Measurements from ENCODE around the gene CRACDL.

CRACDL gene

GRCh38 chr2:98935777-98936352 lies at the start of gene CRACDL:
Gene CRACDL, minus strand, starts transcription at chr2:98936225. Its CDS starts 89,425 bp downstream, at chr2:98846800.
- no peak for DNase-seq

GRCh38 chr2:98975611-98976010 lies 39.6 kb upstream of the CRACDL start:
- DNase-seq: no peak

DNA sequence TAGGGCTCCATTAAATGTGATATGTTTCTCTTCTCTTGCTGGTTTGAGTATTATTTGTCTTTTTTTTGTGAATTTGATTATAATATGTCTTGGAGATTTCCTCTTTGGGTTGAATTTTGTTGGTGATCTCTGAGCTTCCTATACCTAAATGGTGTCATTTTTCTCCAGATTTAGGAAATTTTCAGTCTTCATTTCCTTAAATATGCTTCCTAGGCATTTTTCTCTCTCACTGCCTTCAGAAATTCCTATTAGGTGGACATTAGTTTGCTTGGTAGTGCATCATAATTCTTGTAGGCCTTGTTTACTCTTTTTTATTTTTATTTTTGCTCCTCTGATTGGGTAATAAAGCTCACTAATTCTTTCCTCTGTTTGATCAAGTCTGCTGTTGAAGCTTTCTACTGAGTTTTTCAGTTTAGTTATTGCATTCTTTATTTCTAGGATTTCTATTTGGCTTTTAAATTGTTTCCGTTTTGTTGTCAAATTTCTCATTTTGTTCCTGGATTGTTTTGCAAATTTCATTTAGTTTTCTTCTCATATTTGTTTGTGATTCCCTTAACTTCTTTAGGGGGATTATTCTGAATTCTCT lies 36.6 kb upstream of the CRACDL start:
- DNase-seq: no peak

GRCh38 chr2:98959810-98960507 lies 23.9 kb upstream of the CRACDL start:
- no peak for DNase-seq

DNA sequence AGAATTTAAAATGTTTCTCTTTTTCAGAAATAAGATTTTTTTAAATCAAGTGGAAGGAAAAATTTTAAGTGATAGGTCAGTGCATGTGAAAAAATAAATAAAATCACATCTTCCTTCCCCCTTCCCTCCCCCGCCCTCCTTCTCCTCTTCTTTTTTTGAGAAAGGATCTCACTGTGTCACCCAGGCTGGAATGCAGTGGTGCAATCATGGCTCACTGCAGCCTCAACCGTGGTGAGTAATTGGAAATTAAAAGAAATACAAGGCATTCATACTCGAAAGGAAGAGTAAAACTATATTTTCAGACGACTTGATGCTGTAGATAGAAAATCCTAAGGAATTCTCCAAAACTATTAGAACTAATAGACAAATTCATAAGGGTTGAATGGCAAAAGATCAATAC lies 16.9 kb upstream of the CRACDL start:
- no peak for DNase-seq

GRCh38 chr2:98948956-98949739 lies 13.1 kb upstream of the CRACDL start:
- no peak for DNase-seq

- no peak for DNase-seq
These were observed 11.5 kb upstream of the CRACDL start for GRCh38 chr2:98947554-98947953.

GRCh38 chr2:98946855-98947254 lies 10.8 kb upstream of the CRACDL start:
- DNase-seq: no peak

DNA sequence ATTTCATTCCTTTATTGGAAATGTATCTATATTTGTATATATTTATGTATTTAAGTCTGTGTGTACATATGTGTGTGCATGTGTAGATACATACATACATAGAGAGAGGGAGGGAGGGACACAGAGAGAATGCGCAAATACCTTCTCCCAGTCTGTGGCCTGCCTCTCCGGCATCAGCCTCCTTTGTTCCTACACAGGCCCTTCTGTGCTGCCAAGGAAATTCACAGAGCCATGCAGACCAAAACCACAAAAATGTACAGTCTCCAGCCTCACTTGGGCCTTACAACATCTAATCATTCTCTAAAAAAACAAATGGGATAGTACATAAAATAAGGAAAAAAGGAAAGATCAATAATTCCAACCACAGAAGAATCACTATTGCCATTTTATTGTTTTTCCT lies 8.8 kb upstream of the CRACDL start:
- no peak for DNase-seq

- DNase-seq: no peak
These were observed 4.1 kb upstream of the CRACDL start for GRCh38 chr2:98940102-98940501.

- no peak for DNase-seq
These were observed 1.9 kb upstream of the CRACDL start for GRCh38 chr2:98937906-98938305.

DNA sequence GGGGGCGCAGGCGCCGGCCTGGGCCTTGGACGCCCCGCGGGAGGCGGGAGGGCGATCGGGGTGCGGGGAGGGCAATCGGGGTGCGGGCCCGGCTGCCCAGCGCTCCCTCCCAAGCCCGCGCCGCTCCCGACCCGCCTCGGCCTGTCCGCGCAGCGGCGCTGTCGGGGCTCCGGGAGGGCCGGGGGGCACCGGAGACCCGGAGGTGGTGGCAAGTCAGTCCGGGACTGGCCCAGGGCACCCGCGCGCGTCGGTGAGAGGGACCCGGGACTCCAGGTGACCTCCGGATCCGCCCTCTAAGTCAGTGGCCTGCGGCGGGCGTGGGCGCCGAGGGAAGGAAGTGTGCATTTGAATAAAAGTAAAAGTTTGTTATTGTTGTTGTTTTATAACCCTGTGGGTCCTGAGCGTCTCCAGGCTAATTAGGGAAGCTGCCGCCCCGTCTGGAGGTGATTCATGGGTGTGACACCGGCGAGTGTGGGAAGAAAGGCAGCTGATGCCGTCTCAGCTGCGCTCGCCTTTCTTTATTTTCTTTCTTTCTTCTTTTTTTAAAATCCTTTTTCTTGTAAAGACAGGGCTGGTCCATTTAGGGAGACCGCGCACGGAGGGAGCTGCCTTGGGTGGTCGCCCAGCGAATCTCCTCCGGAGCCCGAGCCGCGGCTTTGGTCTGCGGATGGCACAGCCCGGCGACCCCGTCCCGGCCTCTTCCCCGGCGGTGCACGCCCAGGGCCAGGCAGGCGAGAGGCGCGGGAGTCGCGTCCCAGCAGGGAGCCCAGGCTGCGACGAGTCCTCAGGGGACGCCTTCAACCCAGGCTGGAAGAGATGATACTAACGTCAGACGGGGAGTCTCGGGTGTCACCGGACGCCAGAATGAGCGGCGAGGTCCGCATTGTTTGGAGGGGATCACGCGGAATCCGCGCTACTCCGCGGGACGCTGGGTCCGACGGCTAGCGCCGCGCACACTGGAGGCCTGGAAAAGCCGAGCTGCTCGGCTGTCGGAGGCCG lies 627 bp upstream of the CRACDL start:
- DNase-seq: peak; percentile 21

DNA sequence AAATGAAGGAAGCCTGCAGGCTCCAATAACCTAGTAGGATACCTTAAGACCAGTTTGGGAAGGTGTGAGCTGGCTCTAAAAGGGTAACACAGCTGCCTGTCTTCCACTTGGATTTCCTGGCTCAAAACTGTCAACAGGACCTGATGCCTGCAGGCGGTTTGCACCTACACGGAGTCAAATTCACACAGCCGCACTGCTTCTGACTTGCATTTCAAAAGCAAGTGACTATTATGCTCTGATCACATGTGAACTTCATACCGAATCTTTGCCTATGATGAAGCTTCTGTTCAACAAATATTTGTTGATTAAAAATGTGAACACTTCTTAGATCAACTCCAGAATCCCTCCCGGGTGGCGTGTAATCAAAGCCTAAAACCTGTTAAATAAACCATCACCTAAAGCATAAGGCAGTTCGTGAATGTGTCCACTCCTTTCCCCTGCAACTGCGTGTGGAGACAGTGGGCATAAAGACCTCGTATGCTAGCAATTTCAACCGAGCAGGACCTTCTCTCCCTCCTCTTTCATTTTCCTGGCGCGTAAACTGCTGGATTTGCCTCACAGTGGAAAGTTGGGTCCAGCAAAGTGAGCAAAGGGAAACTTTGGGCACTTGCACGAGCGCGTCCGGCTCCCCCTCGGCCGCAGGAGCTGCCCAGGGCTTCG lies 784 bp downstream of the CRACDL start:
- DNase-seq: no peak

DNA sequence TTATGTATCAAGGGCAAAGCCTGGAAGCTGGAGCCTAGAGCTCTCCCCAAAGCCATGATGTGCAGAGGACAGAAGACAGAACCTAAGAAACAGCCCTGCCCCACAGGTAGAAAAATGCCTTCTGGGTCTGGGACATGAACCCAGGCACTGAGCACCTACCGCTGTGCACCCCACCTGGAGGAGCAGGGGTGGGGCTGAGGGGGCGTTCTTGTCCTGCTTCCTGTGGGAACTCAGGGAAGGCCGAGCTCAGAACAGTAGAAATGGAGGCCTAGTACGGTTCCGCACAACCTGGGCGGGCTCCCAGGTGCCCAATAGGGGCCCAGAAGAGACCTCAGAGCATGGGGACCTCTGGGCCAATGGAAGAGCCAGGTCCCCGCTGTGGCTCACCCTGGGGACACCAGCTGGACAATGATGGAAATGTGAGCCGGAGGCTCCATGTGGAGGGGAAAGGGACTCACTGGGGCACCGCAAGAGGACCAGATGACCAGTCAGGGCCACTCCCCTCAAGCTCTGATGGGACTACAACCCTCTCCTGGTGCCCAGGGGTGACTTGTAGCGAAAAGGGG lies 3.2 kb downstream of the CRACDL start:
- DNase-seq: no peak

DNA sequence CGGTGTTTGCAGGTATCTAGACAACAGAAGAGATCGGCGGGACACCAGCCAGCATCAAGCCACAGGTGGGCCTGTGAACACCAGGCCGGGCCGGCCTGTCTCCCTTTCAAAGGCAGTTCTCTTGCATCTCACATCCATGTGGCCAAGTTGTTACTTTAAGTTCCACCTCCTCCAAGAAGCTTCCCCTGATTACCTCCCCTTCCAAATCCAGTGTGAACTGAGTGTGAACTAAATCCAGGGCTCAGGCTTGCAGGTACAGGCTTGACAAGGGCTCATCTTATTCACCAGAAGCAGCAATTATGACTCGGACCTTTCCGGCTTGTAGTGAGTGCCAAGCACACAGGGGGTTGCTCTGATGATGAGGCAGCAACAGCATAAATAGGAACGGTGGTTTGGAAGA lies 3.9 kb downstream of the CRACDL start:
- no peak for DNase-seq

GRCh38 chr2:98931596-98931995 lies 4.4 kb downstream of the CRACDL start:
- no peak for DNase-seq

GRCh38 chr2:98929920-98930319 lies 6.1 kb downstream of the CRACDL start:
- DNase-seq: no peak

GRCh38 chr2:98928242-98928641 lies 7.8 kb downstream of the CRACDL start:
- no peak for DNase-seq

DNA sequence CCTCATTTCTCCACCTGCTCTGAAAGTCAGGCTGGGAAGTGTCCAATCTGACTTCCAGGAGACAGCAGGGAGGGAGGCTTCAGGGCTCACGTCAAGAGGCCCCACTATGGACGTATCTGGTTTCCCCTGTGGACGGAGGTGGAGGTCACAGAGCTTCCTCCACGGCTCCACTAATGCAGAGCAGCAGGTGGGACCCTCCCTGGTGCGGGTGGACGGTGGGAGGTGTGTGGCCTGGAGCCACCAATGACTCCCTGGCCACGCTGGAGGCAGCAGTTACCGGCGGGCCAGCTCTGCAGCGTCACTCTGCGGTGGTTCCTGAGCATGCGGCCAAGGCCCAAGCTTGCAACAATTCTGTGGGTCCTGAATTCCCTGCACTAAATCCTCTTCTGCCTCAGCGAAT lies 9.0 kb downstream of the CRACDL start:
- DNase-seq: no peak

DNA sequence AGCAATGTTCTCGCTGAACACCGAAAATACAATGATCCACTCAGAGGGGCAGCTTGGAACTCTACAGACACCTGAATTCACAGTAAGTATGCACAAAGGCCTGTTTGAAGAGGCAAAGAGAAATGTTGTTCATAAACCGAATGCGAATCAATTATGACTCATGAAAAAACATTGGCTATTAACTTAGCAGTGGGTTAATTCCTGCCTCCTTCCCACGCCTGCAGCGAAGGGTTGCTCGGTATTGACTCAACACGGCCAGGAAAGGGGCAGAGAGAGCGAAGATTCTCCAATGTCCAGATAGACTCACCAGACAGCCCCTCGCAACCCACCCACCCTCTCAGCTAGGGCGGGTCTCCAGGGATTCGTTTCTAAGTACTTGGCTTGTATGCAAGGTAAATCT lies 9.4 kb downstream of the CRACDL start:
- no peak for DNase-seq

DNA sequence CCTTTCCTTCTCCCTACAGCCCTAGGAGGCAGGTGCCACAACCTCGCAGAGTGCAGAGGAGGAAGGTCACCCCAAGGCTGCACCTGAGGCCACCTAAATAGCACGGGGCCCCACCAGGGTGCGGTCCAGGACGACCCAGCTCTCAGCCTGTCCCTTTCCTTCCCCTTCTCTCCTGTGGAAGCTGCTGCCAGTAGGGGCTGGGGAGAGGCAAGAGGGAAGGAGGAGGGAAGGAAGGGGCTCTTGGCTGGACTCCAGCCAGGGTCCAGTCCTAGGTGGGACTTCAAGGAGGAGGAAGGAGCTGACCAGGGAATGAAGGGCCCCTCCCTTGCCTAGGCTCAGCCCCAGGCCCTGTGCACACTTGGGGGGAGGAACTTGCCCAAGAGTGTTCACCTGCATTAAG lies 11.1 kb downstream of the CRACDL start:
- no peak for DNase-seq
